H1 (cell line): ENCODE measurements around the gene WDR45B.

ENCODE experiments used
- ASH2L ChIP-seq: fragments of 200-600, 300-600 bp; sonication (generic); IDR thresholded peaks from one replicate; pipeline ENCODE4 v1.7.1; 2017; ENCODE audit warnings: low read length
- BRCA1 ChIP-seq: IDR thresholded peaks from 2 replicates; pipeline ENCODE4 v1.6.1; 2012; ENCODE audit warnings: low read depth, low read length, improper control_type of control experiment
- CTCF ChIP-seq, 3 experiments: IDR thresholded peaks; 1 replicate in 2 of 3; 2 replicates in 1 of 3; pipeline versions ENCODE4 v1.5.1 to v1.6.1; 2011; ENCODE audit warnings: low read length in 3 of 3, mild to moderate bottlenecking in 3 of 3, inconsistent platforms in 2 of 3, low read depth in 1 of 3, moderate library complexity in 1 of 3; ENCODE audit not compliant: insufficient read depth in 1 of 3; ENCODE audit errors: control extremely low read depth in 1 of 3
- FOSL1 ChIP-seq: IDR thresholded peaks from 2 replicates; pipeline ENCODE4 v1.6.1; 2011; ENCODE audit warnings: mild to moderate bottlenecking, low read depth, low read length, moderate library complexity; ENCODE audit not compliant: insufficient read depth
- KDM5A ChIP-seq: fragments of 200-600 bp; IDR thresholded peaks from 2 replicates; pipeline ENCODE4 v1.7.1; 2012; ENCODE audit warnings: mild to moderate bottlenecking, low read length, inconsistent platforms, mixed read lengths
- POLR2A ChIP-seq, 2 experiments: IDR thresholded peaks; 1 replicate in 1 of 2; 2 replicates in 1 of 2; pipeline ENCODE4 v1.6.1; 2011; ENCODE audit warnings: low read depth in 2 of 2, low read length in 2 of 2, mild to moderate bottlenecking in 2 of 2; ENCODE audit errors: control extremely low read depth in 1 of 2
- POLR2AphosphoS5 ChIP-seq: IDR thresholded peaks from 2 replicates; pipeline ENCODE4 v1.6.1; 2011; ENCODE audit warnings: low read depth, low read length
- SIN3A ChIP-seq, 2 experiments: IDR thresholded peaks in 1 of 2; conservative IDR thresholded peaks in 1 of 2; 2 replicates each; pipeline ENCODE4 v1.6.1; 2011 to 2012; ENCODE audit warnings: low read length in 2 of 2, improper control_type of control experiment in 1 of 2, low read depth in 1 of 2, mild to moderate bottlenecking in 1 of 2
- SP2 ChIP-seq: IDR thresholded peaks from 2 replicates; pipeline ENCODE4 v1.6.1; 2012; ENCODE audit warnings: mild to moderate bottlenecking, low read length, inconsistent platforms
- TBP ChIP-seq: IDR thresholded peaks from 2 replicates; pipeline ENCODE4 v1.6.1; 2011; ENCODE audit warnings: low read depth, low read length, improper control_type of control experiment
- TF ChIP-seq, protein P1 (sequence below): IDR thresholded peaks from 2 replicates; pipeline ENCODE4 v1.6.1; 2011; ENCODE audit warnings: low read depth, mild to moderate bottlenecking, low read length; ENCODE audit not compliant: insufficient read depth

- TF ChIP-seq ASH2L (no peak), KDM5A (no peak), POLR2A (IDR thresholded peaks at IDR 0.05; ENCODE audit: control extremely low read depth in 1 of 2, low read depth in 2 of 2, low read length in 2 of 2) (no peak), TBP (no peak), POLR2AphosphoS5 (no peak), CTCF (IDR thresholded peaks at IDR 0.05; ENCODE audit: control extremely low read depth in 1 of 3, insufficient read depth in 1 of 3, low read depth in 1 of 3, low read length in 3 of 3) (no peak), FOSL1 (no peak), BRCA1 (no peak), SP2 (no peak), SIN3A (conservative IDR thresholded peaks at IDR 0.05 in 1 of 2, IDR thresholded peaks at IDR 0.05 in 1 of 2; ENCODE audit: low read depth in 1 of 2, low read length in 2 of 2) (no peak)
- TF ChIP-seq, protein P1, sequence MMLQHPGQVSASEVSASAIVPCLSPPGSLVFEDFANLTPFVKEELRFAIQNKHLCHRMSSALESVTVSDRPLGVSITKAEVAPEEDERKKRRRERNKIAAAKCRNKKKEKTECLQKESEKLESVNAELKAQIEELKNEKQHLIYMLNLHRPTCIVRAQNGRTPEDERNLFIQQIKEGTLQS, result no peak
These were observed 2.7 kb downstream of the WDR45B start for GRCh38 chr17:82645516-82645915.
